ENCODE data around the gene UBQLNL.

GRCh38 chr11:5508605-5509004 lies 7.9 kb downstream of the UBQLNL start:
- TF ChIP-seq CTCF (conservative IDR thresholded peaks at IDR 0.05; ENCODE audit: low read depth, low read length) = no peak
- no peak for TF ChIP-seq USF2 (IDR thresholded peaks at IDR 0.05; ENCODE audit: low read depth, low read length)
- no peak for TF ChIP-seq RAD21 (IDR thresholded peaks at IDR 0.05; ENCODE audit: low read length)

Measured in IMR-90 (cell line).